Ectodermal cell (in vitro differentiated cells): ENCODE measurements around the gene RGS7BP. TPM values are rescaled to one million over a fixed set of nuclear protein-coding genes. Genes with fewer than 3 reads are reported as not detected.

Experiments used
- H3K27ac ChIP-seq: 2 replicates; pipeline ENCODE4 v1.7.0; 2013; ENCODE audit warnings: mild to moderate bottlenecking, low read depth, low read length; ENCODE audit not compliant: insufficient read depth, poor library complexity, severe bottlenecking
- H3K27me3 ChIP-seq: 2 replicates; pipeline ENCODE4 v1.7.0; 2013; ENCODE audit warnings: mild to moderate bottlenecking, low read length; ENCODE audit not compliant: insufficient read depth, control insufficient read depth, poor library complexity, severe bottlenecking
- H3K36me3 ChIP-seq: one replicate; pipeline ENCODE4 v1.7.0; 2013; ENCODE audit warnings: low read length; ENCODE audit not compliant: control insufficient read depth, insufficient read depth
- H3K4me1 ChIP-seq: one replicate; pipeline ENCODE4 v1.7.0; 2013; ENCODE audit warnings: low read length; ENCODE audit not compliant: control insufficient read depth, insufficient read depth
- H3K4me3 ChIP-seq: 2 replicates; pipeline ENCODE4 v1.7.0; 2013; ENCODE audit warnings: low read depth, low read length, control low read depth; ENCODE audit not compliant: insufficient read depth
- H3K9me3 ChIP-seq: 2 replicates; pipeline ENCODE4 v1.7.0; 2013; ENCODE audit warnings: mild to moderate bottlenecking, low read length, moderate library complexity; ENCODE audit not compliant: control insufficient read depth
- WGBS, 2 experiments: methylation state at CpG; one replicate each; pipeline ENCODE4 v1.1.7; 2013; ENCODE audit warnings: missing lambda C conversion rate in 2 of 2; 5-methylcytosine and 5-hydroxymethylcytosine counted together
- polyA plus RNA-seq, 4 experiments: library from polyadenylated mRNA; stranded (reverse); fragments of 50-300 nt; gene quantifications; one replicate each; pipeline ENCODE4 v1.2.3, GENCODE V29; 2013

The RGS7BP gene
- polyA plus RNA-seq (2013, experiment 1 of 4), result 0.48 TPM
- 0.34 TPM for polyA plus RNA-seq (2013, experiment 2 of 4)
- polyA plus RNA-seq (2013, experiment 3 of 4), result 0.43 TPM
- 0.45 TPM for polyA plus RNA-seq (2013, experiment 4 of 4)

DNA sequence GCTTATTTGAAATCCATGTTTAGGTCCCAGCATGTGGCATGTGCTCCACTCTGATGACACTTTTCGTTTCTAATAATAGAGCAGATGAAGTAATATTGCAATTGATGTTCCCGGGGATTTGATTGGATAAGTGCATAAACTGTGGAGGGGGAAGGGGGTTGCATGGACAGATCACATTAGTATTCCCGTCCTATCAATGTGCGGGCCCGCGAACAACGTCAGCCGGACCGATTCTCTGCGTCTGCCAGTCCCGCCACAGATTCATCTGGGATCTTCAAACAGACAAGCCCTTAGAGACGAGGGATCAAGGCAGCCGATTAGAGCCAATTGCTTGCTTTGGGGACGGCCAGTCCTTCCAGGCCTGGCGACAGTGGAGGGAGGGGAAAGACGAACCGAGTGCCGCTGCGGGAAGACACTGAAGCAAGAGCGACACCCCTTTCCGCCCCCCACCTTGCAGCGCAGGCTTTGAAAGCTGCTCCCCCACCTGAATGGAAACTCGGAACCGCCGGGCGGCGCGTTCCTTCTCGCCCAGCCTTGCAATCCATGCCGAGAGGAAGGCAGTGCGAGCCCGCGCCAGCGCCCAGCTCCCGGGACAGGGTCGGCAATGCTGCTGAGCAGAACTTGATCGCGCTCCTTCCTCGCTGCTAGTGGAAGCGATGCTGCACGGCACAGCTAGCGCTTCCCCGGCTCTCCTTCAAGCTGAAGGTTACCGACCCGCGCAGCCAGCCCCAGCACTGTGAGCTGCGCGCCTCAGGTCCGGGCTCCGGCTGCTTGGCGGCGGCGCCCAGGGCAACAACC lies at the start of gene RGS7BP:
TSS of gene RGS7BP (plus strand) at position 247 of the 798 bp plus-strand sequence. CDS start 610 bp downstream, outside the sequence.
- H3K27ac ChIP-seq, result no peak within 1 kb of the TSS
- no peaks in the 10 kb centered on the region for H3K4me1 ChIP-seq
- no peaks in the 10 kb centered on the region for H3K36me3 ChIP-seq
- no peaks in the 10 kb centered on the region for H3K9me3 ChIP-seq
- peak within 1 kb of the TSS; percentile 55 for H3K4me3 ChIP-seq
- peaks cover 51% of the 10 kb centered on the region for H3K27me3 ChIP-seq
- 3% methylated on average over 53 of the region's 53 CpGs for WGBS, 2 experiments

- Histone ChIP-seq H3K9me3 (no peaks in the 10 kb centered on the region), H3K4me3 (no peak overlapping the region), H3K4me1 (no peaks in the 10 kb centered on the region), H3K27ac (no peak overlapping the region), H3K36me3 (no peaks in the 10 kb centered on the region), H3K27me3 (no peaks in the 10 kb centered on the region)
- WGBS, 2 experiments, result 100% methylated on average over 1 of the region's 1 CpG; no CpG with 5 or more reads in 1 of the 2 experiments
Observed at GRCh38 chr5:64457846-64458245, 48.0 kb upstream of the RGS7BP start.

GRCh38 chr5:64458948-64459347 lies 46.9 kb upstream of the RGS7BP start:
- 73 to 84% methylated on average over 3 of the region's 3 CpGs for WGBS, 2 experiments

GRCh38 chr5:64462391-64462790 lies 43.4 kb upstream of the RGS7BP start:
- 82 to 94% methylated on average over 1 to 3 of the region's 4 CpGs for WGBS, 2 experiments
- H3K9me3 ChIP-seq, result no peaks in the 10 kb centered on the region
- no peaks in the 10 kb centered on the region for H3K36me3 ChIP-seq
- H3K27ac ChIP-seq, result no peak overlapping the region
- no peaks in the 10 kb centered on the region for H3K27me3 ChIP-seq
- H3K4me1 ChIP-seq, result no peaks in the 10 kb centered on the region
- H3K4me3 ChIP-seq, result no peak overlapping the region

More at GRCh38 chr5:64458948-64459347, 46.9 kb upstream of the RGS7BP start:
- Histone ChIP-seq H3K4me1 (no peaks in the 10 kb centered on the region), H3K36me3 (no peaks in the 10 kb centered on the region), H3K27ac (no peak overlapping the region), H3K27me3 (no peaks in the 10 kb centered on the region), H3K9me3 (no peaks in the 10 kb centered on the region), H3K4me3 (no peak overlapping the region)

DNA sequence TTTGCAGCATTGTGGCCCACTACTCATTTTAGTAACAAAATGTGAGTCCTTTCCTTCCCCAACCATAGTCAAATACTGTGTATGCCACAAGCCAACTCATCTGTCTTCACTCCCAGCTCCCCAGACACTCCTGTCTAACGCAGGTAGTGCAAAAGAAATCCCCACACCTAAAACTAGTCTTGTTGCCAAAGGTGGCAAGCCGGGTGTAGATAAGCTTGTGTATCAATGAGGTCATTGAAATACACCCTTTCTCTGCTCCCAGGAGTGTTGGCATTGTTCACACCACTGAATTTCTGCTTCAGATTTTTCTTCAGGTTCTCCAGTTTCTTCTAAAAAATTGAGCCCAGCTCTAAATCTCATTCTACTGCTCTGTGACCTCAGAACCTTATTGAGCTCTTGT lies 19.7 kb upstream of the RGS7BP start:
- no peaks in the 10 kb centered on the region for H3K36me3 ChIP-seq
- no peak overlapping the region for H3K27ac ChIP-seq
- H3K27me3 ChIP-seq, result no peaks in the 10 kb centered on the region
- 75 to 91% methylated on average over 1 to 2 of the region's 2 CpGs for WGBS, 2 experiments
- H3K4me3 ChIP-seq, result no peak overlapping the region
- no peaks in the 10 kb centered on the region for H3K4me1 ChIP-seq
- H3K9me3 ChIP-seq, result no peaks in the 10 kb centered on the region

DNA sequence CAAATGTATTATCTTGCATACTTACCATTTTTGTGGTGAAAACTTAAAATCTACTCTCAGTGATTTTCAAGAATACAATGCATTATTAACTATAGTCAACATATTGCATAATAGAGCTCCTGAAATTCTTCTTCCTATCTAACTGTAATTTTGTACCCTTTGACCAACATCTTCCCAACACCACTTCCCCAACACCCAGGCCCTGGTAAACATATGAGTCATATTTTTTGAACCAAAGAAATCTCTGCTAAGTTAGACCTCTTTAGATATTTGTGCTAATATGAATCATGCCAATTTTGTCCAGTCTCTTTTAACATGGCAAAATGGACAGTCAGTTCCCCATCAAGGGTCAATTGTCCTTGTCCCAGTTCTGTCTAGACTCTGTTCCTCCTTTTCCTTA lies 18.5 kb upstream of the RGS7BP start:
- no peaks in the 10 kb centered on the region for H3K9me3 ChIP-seq
- no peak overlapping the region for H3K4me3 ChIP-seq
- H3K4me1 ChIP-seq, result no peaks in the 10 kb centered on the region
- no peaks in the 10 kb centered on the region for H3K36me3 ChIP-seq
- no peak overlapping the region for H3K27ac ChIP-seq
- H3K27me3 ChIP-seq, result no peaks in the 10 kb centered on the region

- Histone ChIP-seq H3K36me3 (no peaks in the 10 kb centered on the region), H3K4me3 (no peak overlapping the region), H3K27ac (no peak overlapping the region), H3K4me1 (no peaks in the 10 kb centered on the region), H3K9me3 (no peaks in the 10 kb centered on the region), H3K27me3 (no peaks in the 10 kb centered on the region)
- 71 to 73% methylated on average over 5 of the region's 5 CpGs for WGBS, 2 experiments
Observed at GRCh38 chr5:64489857-64490256, 16.0 kb upstream of the RGS7BP start.

- Histone ChIP-seq H3K9me3 (no peaks in the 10 kb centered on the region), H3K27me3 (no peaks in the 10 kb centered on the region), H3K4me1 (no peaks in the 10 kb centered on the region), H3K4me3 (no peak overlapping the region), H3K36me3 (no peaks in the 10 kb centered on the region), H3K27ac (no peak overlapping the region)
- WGBS, 2 experiments, result 55 to 59% methylated on average over 2 of the region's 2 CpGs
Observed at GRCh38 chr5:64497386-64497785, 8.4 kb upstream of the RGS7BP start.

GRCh38 chr5:64502196-64502595 lies 3.6 kb upstream of the RGS7BP start:
- Histone ChIP-seq H3K9me3 (no peaks in the 10 kb centered on the region), H3K27ac (no peak overlapping the region), H3K4me1 (no peaks in the 10 kb centered on the region), H3K36me3 (no peaks in the 10 kb centered on the region), H3K27me3 (peaks cover 38% of the 10 kb centered on the region), H3K4me3 (no peak overlapping the region)
- WGBS, 2 experiments, result 29 to 55% methylated on average over 5 of the region's 5 CpGs

DNA sequence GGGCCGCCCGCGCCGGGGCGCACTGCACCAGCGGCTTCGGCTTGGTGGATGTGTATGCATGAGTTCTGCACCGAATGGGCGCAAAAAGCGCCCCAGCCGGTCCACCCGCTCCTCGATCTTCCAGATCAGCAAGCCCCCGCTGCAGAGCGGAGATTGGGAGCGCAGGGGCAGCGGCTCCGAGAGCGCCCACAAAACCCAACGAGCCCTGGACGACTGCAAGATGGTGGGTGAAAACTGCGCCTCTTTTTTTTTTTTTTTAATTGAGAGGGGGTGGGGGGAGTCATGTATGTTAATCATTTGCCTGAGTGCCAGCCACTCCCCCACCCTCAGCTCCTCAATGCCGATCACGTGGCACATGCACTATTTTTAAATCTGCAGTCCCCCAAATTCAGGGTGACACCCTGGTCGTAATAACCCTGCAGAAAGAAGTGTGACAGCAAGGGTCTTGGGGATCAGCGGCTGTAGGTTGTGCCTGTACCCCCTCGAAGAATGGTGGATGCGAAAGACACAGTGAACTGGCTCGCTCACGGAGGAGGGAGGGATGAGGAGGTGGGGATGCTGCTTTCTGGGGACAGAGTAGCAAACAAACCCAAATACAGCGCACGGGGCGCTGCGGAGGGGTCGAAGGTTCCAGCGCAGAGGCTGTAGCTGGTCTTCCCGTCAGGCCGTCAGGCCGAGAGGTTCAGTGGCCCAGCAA lies 900 bp downstream of the RGS7BP start:
- Histone ChIP-seq H3K4me3 (peak overlapping the region; percentile 55), H3K4me1 (no peaks in the 10 kb centered on the region), H3K27me3 (peaks cover 51% of the 10 kb centered on the region), H3K36me3 (no peaks in the 10 kb centered on the region), H3K27ac (no peak overlapping the region), H3K9me3 (no peaks in the 10 kb centered on the region)
- WGBS, 2 experiments, result 1% methylated on average over 38 to 39 of the region's 39 CpGs
